Fibroblast of skin of right quadriceps (primary cell): Measurements from ENCODE around the gene PPFIA2.

Source experiments
- DNase-seq: peaks from one replicate; pipeline ENCODE4 v3.0.0-alpha.2; 2013

The PPFIA2 gene

GRCh38 chr12:81759190-81760051 lies at the start of gene PPFIA2:
Gene PPFIA2, minus strand, starts transcription at chr12:81759350.
- peak; percentile 22 for DNase-seq

- DNase-seq = no peak
Observed at GRCh38 chr12:81800298-81801148, 41.4 kb upstream of the PPFIA2 start.

- no peak for DNase-seq
Observed at GRCh38 chr12:81798294-81798693, 39.1 kb upstream of the PPFIA2 start.

GRCh38 chr12:81797100-81797499 lies 38.0 kb upstream of the PPFIA2 start:
- DNase-seq = peak; percentile 3

GRCh38 chr12:81792666-81793065 lies 33.5 kb upstream of the PPFIA2 start:
- no peak for DNase-seq

- no peak for DNase-seq
Observed at GRCh38 chr12:81779216-81779615, 20.1 kb upstream of the PPFIA2 start.

GRCh38 chr12:81778719-81779118 lies 19.6 kb upstream of the PPFIA2 start:
- no peak for DNase-seq

GRCh38 chr12:81758421-81759189 lies 545 bp downstream of the PPFIA2 start:
- DNase-seq = peak; percentile 14

- DNase-seq = no peak
Observed at GRCh38 chr12:81757731-81758365, 1.3 kb downstream of the PPFIA2 start.

- DNase-seq = no peak
Observed at GRCh38 chr12:81729781-81730180, 29.4 kb downstream of the PPFIA2 start.

GRCh38 chr12:81727391-81727790 lies 31.8 kb downstream of the PPFIA2 start:
- DNase-seq = no peak

GRCh38 chr12:81726634-81727033 lies 32.5 kb downstream of the PPFIA2 start:
- no peak for DNase-seq

GRCh38 chr12:81723361-81723760 lies 35.8 kb downstream of the PPFIA2 start:
- no peak for DNase-seq

- peak; percentile 0 for DNase-seq
Observed at GRCh38 chr12:81722004-81722403, 37.1 kb downstream of the PPFIA2 start.

GRCh38 chr12:81718616-81719015 lies 40.5 kb downstream of the PPFIA2 start:
- no peak for DNase-seq

- DNase-seq = no peak
Observed at GRCh38 chr12:81712536-81712935, 46.6 kb downstream of the PPFIA2 start.

GRCh38 chr12:81705586-81705985 lies 53.6 kb downstream of the PPFIA2 start:
- no peak for DNase-seq

GRCh38 chr12:81699551-81699950 lies 59.6 kb downstream of the PPFIA2 start:
- no peak for DNase-seq

- no peak for DNase-seq
Observed at GRCh38 chr12:81692008-81692407, 67.1 kb downstream of the PPFIA2 start.

- no peak for DNase-seq
Observed at GRCh38 chr12:81683881-81684280, 75.3 kb downstream of the PPFIA2 start.

GRCh38 chr12:81679614-81680013 lies 79.5 kb downstream of the PPFIA2 start:
- no peak for DNase-seq

GRCh38 chr12:81670759-81671158 lies 88.4 kb downstream of the PPFIA2 start:
- DNase-seq = no peak

- peak; percentile 84 for DNase-seq
Observed at GRCh38 chr12:81668475-81668874, 90.7 kb downstream of the PPFIA2 start.
